ENCODE results near the gene KLHL36. TPM values are rescaled to one million over a fixed set of nuclear protein-coding genes. Genes with fewer than 3 reads are reported as not detected.

Gene KLHL36
- total RNA-seq, 2 experiments from 2014 or later = 58.9 to 66.1 TPM

DNA sequence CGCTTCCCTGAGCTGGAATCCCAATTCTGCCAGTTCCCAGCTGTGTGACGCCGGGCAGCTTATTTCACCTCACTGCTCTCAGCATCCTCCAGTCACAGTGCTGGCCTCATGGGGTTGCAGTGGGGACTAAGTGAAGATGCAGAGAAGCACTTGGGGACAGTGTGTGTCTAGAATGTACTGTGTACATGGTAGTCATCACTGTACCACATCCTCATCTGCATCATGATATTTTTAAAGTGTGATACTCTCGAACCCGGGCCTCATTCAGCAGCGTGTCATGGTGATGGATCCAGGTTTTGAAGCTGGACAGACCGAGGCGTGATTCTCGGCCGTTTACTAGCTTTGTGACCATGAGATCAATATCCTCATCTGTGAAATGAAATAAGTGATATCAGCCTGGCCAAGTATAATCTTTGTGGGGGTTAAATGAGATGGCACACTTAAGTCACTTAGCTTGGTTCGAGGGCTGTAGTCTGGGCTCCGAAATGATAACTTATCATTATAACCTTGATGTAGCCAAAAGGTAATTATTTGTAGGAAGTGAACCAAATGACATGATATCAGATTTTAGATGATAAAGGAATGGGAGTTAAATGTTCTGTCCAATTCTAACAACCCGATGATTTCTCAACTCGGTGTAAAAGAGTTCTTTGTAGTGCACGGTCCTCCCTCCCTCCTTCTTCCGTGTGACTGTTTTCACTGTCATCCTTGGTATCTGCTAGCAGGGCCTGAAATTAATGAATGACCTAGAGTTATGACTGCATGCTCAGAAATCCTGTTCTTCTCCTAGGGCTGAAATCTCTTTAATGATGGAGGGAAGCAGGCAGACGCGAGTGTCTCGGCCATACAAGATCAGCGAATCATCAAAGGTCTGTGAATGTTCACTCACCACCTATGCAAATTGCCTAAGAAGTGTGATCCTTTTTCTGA, 2.0 kb downstream of the KLHL36 start:
- no TSS peak for BruUV-seq (replicated peaks)
- H3K4me1 ChIP-seq (ENCODE audit: insufficient read depth, low read length, poor library complexity, severe bottlenecking) = peaks cover 36% of the 10 kb centered on the region
- H3K9me3 ChIP-seq (ENCODE audit: low read length) = no peaks in the 10 kb centered on the region
- 0 out of 2 replicates have a peak, but pooled peaks cover 9% of the 10 kb centered on the region for H4K20me1 ChIP-seq (ENCODE audit: insufficient read depth, low read length)
- no peak overlapping the region for H3K4me2 ChIP-seq (ENCODE audit: low read length)
- ChIA-PET POLR2A (interaction anchor here (0.6 to 1.2 kb wide), 3 partner anchors 8 to 33 kb away, joined by 3 to 4 read pairs (median 3); no protein-coding TSS in a partner anchor), CTCF (ENCODE audit: unreplicated experiment) (no interaction called here)
- DNase-seq (ENCODE audit: low spot score) = no peak
- H2AFZ ChIP-seq (ENCODE audit: low read length) = no peak overlapping the region
- H3K9me2 ChIP-seq (ENCODE audit: insufficient read depth, low read length) = no peaks in the 10 kb centered on the region
- TF ChIP-seq, protein P1, sequence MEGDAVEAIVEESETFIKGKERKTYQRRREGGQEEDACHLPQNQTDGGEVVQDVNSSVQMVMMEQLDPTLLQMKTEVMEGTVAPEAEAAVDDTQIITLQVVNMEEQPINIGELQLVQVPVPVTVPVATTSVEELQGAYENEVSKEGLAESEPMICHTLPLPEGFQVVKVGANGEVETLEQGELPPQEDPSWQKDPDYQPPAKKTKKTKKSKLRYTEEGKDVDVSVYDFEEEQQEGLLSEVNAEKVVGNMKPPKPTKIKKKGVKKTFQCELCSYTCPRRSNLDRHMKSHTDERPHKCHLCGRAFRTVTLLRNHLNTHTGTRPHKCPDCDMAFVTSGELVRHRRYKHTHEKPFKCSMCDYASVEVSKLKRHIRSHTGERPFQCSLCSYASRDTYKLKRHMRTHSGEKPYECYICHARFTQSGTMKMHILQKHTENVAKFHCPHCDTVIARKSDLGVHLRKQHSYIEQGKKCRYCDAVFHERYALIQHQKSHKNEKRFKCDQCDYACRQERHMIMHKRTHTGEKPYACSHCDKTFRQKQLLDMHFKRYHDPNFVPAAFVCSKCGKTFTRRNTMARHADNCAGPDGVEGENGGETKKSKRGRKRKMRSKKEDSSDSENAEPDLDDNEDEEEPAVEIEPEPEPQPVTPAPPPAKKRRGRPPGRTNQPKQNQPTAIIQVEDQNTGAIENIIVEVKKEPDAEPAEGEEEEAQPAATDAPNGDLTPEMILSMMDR (conservative IDR thresholded peaks at IDR 0.05; ENCODE audit: low read length) = no peak
- no peak for TF ChIP-seq EZH2phosphoT487 (IDR thresholded peaks at IDR 0.05; ENCODE audit: borderline replicate concordance, low read depth, low read length)
- H3K4me3 ChIP-seq (ENCODE audit: low read depth, low read length, poor library complexity, severe bottlenecking) = no peak overlapping the region
- intact Hi-C loops (cut with micrococcal nuclease; ENCODE audit: unreplicated experiment) = no loop called here
- H3K27ac ChIP-seq (ENCODE audit: low read depth, low read length, poor library complexity, severe bottlenecking) = no peak overlapping the region
- peaks cover 49% of the 10 kb centered on the region for H3K36me3 ChIP-seq (ENCODE audit: insufficient read depth, low read length)
- peaks cover 11% of the 10 kb centered on the region; the same call in 1 of the 2 replicates for H3K79me2 ChIP-seq (ENCODE audit: insufficient read depth, low read depth, low read length)

DNA sequence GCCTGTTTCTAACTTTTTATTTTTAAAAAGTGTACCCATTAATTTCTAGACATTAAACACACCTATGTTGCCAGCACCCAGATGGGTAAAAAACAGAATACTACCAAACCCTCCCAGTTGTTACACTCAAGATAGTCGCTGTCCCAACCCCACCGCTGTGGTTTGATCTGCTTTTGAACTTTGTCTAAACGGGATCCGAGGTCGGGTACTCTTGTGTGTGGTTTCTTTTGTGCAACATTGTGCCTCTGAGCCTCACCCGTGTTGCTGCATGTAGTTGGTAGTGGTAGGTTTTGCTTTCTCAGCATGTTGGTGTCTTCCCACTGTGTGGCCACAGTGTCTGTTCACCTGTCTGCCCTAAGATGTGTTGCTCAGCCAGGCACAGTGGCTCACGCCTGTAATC, 4.3 kb downstream of the KLHL36 start:
- Histone ChIP-seq H3K79me2 (ENCODE audit: insufficient read depth, low read depth, low read length) (peaks cover 17% of the 10 kb centered on the region; the same call in 1 of the 2 replicates), H3K27ac (ENCODE audit: low read depth, low read length, poor library complexity, severe bottlenecking) (no peak overlapping the region), H3K4me2 (ENCODE audit: low read length) (no peak overlapping the region), H3K36me3 (ENCODE audit: insufficient read depth, low read length) (peaks cover 62% of the 10 kb centered on the region), H3K9me3 (ENCODE audit: low read length) (no peaks in the 10 kb centered on the region), H2AFZ (ENCODE audit: low read length) (no peak overlapping the region), H3K9me2 (ENCODE audit: insufficient read depth, low read length) (no peaks in the 10 kb centered on the region), H4K20me1 (ENCODE audit: insufficient read depth, low read length) (0 out of 2 replicates have a peak, but pooled peaks cover 9% of the 10 kb centered on the region), H3K4me3 (ENCODE audit: low read depth, low read length, poor library complexity, severe bottlenecking) (no peak overlapping the region), H3K4me1 (ENCODE audit: insufficient read depth, low read length, poor library complexity, severe bottlenecking) (peaks cover 42% of the 10 kb centered on the region)
- TF ChIP-seq EZH2phosphoT487 (IDR thresholded peaks at IDR 0.05; ENCODE audit: borderline replicate concordance, low read depth, low read length) = no peak
- TF ChIP-seq, protein P1 (conservative IDR thresholded peaks at IDR 0.05; ENCODE audit: low read length) = no peak
- ChIA-PET POLR2A (interaction anchor here (0.6 kb wide), 1 partner anchor 127 kb away, joined by 3 read pairs; no protein-coding TSS in a partner anchor), CTCF (ENCODE audit: unreplicated experiment) (interaction anchor here (0.6 kb wide), 1 partner anchor 10 kb away, joined by 3 read pairs; no protein-coding TSS in a partner anchor)
- no TSS peak for BruUV-seq (replicated peaks)
- no peak for DNase-seq (ENCODE audit: low spot score)
- intact Hi-C loops (cut with micrococcal nuclease; ENCODE audit: unreplicated experiment) = no loop called here

Data from OCI-LY7 (cell line).